ENCODE measurements around the gene PIK3R1. TPM values are rescaled to one million over a fixed set of nuclear protein-coding genes. Genes with fewer than 3 reads are reported as not detected.

The PIK3R1 gene
- total RNA-seq, 1 experiment from 2014 or later: 11.3 TPM

DNA sequence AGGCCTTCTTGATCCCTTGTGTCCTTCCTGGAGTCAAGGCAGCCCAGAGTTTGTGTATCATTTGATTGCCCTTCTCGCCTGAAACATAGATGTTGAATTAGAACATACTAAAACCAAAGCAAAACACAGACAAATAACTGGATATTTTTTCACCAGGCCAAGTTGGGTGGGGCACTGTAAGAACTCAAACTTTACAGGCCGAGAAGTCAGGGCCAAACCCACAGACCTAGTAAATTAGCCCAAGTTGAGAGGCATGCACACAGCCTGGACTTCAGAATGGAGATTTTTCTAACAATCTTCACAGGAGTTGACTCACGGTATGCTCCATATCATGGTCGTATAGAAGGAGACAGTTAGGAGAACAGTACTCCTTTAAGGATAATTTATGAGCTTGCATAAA, 121.7 kb downstream of the PIK3R1 start:
- no CpG with 5 or more reads among the region's 4 CpGs for WGBS (ENCODE audit: extremely low coverage, insufficient read length, low lambda C conversion rate)
- H3K79me2 ChIP-seq (ENCODE audit: insufficient read depth, low read length): no peaks in the 10 kb centered on the region
- DNase-seq: no peak
- no peak overlapping the region for H3K27ac ChIP-seq (ENCODE audit: insufficient read length, low read depth, low read length)
- H3T11ph ChIP-seq (ENCODE audit: low read length): no peak overlapping the region
- no peak overlapping the region for H3K4me3 Mint-ChIP-seq
- H3K79me1 ChIP-seq (ENCODE audit: insufficient read depth, low read depth, low read length, poor library complexity, severe bottlenecking): no peaks in the 10 kb centered on the region
- no peaks in the 10 kb centered on the region for H3K27me3 ChIP-seq (ENCODE audit: insufficient read depth, low read length)
- H3K27ac Mint-ChIP-seq: no peak overlapping the region
- no peak overlapping the region for H3K56ac ChIP-seq (ENCODE audit: insufficient read length, low read depth, low read length)
- no peak overlapping the region for H3K4ac ChIP-seq (ENCODE audit: low read depth, low read length)
- H3K23me2 ChIP-seq (ENCODE audit: insufficient read length, low read depth, low read length, poor library complexity, severe bottlenecking): no peaks in the 10 kb centered on the region
- H2BK20ac ChIP-seq (ENCODE audit: low read depth, low read length, poor library complexity, severe bottlenecking): no peak overlapping the region
- H3K27me3 Mint-ChIP-seq (ENCODE audit: low read depth): no peaks in the 10 kb centered on the region
- H3K4me1 ChIP-seq (ENCODE audit: insufficient read depth, low read length): no peaks in the 10 kb centered on the region
- no peak overlapping the region for H3K4me2 ChIP-seq (ENCODE audit: insufficient read depth, insufficient read length, low read length)
- no peak overlapping the region for H3K18ac ChIP-seq (ENCODE audit: insufficient read length, low read depth, low read length)
- H2BK5ac ChIP-seq (ENCODE audit: insufficient read length, low read length): no peak overlapping the region
- no peaks in the 10 kb centered on the region for H3K9me3 ChIP-seq (ENCODE audit: control insufficient read depth, low read depth, low read length)
- H2BK15ac ChIP-seq (ENCODE audit: low read depth, low read length): no peak overlapping the region
- H3K4me1 Mint-ChIP-seq: peaks cover 0 to 3% of the 10 kb centered on the region in 2 experiments; a peak in 1 of 4 replicates
- H4K20me1 ChIP-seq (ENCODE audit: control insufficient read depth, insufficient read depth, insufficient read length): no peaks in the 10 kb centered on the region
- no peak overlapping the region for H2AFZ ChIP-seq (ENCODE audit: low read length)
- H3K14ac ChIP-seq (ENCODE audit: insufficient read depth, low read length): no peak overlapping the region
- no peak overlapping the region for H2AK5ac ChIP-seq (ENCODE audit: insufficient read length, low read length)
- TF ChIP-seq, protein P1, sequence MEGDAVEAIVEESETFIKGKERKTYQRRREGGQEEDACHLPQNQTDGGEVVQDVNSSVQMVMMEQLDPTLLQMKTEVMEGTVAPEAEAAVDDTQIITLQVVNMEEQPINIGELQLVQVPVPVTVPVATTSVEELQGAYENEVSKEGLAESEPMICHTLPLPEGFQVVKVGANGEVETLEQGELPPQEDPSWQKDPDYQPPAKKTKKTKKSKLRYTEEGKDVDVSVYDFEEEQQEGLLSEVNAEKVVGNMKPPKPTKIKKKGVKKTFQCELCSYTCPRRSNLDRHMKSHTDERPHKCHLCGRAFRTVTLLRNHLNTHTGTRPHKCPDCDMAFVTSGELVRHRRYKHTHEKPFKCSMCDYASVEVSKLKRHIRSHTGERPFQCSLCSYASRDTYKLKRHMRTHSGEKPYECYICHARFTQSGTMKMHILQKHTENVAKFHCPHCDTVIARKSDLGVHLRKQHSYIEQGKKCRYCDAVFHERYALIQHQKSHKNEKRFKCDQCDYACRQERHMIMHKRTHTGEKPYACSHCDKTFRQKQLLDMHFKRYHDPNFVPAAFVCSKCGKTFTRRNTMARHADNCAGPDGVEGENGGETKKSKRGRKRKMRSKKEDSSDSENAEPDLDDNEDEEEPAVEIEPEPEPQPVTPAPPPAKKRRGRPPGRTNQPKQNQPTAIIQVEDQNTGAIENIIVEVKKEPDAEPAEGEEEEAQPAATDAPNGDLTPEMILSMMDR (conservative IDR thresholded peaks at IDR 0.05): no peak
- H3K36me3 Mint-ChIP-seq (ENCODE audit: insufficient read depth in 1 of 3, low read depth in 3 of 3): 0 out of 7 replicates have a peak, but pooled peaks cover 0 to 2% (median 0%) of the 10 kb centered on the region in 3 experiments
- no peak overlapping the region for H3K23ac ChIP-seq (ENCODE audit: insufficient read length, low read depth, low read length)
- H4K8ac ChIP-seq (replicated peaks; ENCODE audit: insufficient read length, low read depth, low read length): no peak overlapping the region
- no peak overlapping the region for H2BK120ac ChIP-seq (ENCODE audit: low read depth, low read length, poor library complexity, severe bottlenecking)
- H3K9me3 Mint-ChIP-seq: no peaks in the 10 kb centered on the region; a peak in 2 of 5 replicates
- no peak overlapping the region for H4K5ac ChIP-seq (ENCODE audit: insufficient read length, low read depth, low read length)
- no peak overlapping the region for H3K9ac ChIP-seq (ENCODE audit: extremely low read depth, insufficient read length, low read length)
- no peak overlapping the region for H4K91ac ChIP-seq (ENCODE audit: insufficient read length, low read depth, low read length)
- H2BK12ac ChIP-seq (ENCODE audit: insufficient read length, low read depth, low read length): no peak overlapping the region

Measured in H9 (cell line).